SU-DHL-6 (cell line): ENCODE data around the gene HNF4A.

ENCODE experiments used
- EZH2phosphoT487 ChIP-seq: fragments of 200-600 bp; sonication (generic), shearing (Covaris generic); conservative IDR thresholded peaks from 2 replicates; pipeline ENCODE4 v1.6.1; 2018; ENCODE audit warnings: mild to moderate bottlenecking, antibody characterized with exemption, low read length, moderate library complexity, mixed read lengths
- TF ChIP-seq, protein P1 (sequence below): fragments of 200-600 bp; sonication (generic); IDR thresholded peaks from one replicate; pipeline ENCODE4 v1.5.1; 2017; ENCODE audit warnings: antibody characterized with exemption, mild to moderate bottlenecking, low read length, moderate library complexity; ENCODE audit not compliant: insufficient read depth, poor library complexity, severe bottlenecking

- TF ChIP-seq, protein P1, sequence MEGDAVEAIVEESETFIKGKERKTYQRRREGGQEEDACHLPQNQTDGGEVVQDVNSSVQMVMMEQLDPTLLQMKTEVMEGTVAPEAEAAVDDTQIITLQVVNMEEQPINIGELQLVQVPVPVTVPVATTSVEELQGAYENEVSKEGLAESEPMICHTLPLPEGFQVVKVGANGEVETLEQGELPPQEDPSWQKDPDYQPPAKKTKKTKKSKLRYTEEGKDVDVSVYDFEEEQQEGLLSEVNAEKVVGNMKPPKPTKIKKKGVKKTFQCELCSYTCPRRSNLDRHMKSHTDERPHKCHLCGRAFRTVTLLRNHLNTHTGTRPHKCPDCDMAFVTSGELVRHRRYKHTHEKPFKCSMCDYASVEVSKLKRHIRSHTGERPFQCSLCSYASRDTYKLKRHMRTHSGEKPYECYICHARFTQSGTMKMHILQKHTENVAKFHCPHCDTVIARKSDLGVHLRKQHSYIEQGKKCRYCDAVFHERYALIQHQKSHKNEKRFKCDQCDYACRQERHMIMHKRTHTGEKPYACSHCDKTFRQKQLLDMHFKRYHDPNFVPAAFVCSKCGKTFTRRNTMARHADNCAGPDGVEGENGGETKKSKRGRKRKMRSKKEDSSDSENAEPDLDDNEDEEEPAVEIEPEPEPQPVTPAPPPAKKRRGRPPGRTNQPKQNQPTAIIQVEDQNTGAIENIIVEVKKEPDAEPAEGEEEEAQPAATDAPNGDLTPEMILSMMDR, result no peak
- no peak for TF ChIP-seq EZH2phosphoT487
Measured at GRCh38 chr20:44427804-44428173, 72.3 kb downstream of the HNF4A start.
